ENCODE data around the gene REST. TPM values are rescaled to one million over a fixed set of nuclear protein-coding genes. Genes with fewer than 3 reads are reported as not detected.
A peak's percentile ranks its signal among the peaks of the same experiment; 100 is the strongest.
"Not testable (repeated sequence)": the region's sequence is repeated elsewhere in the genome, so short reads cannot be mapped to it uniquely, and the experiment has no call there.

Gene REST
- total RNA-seq (2014; rRNA removed; shearing (Covaris generic)): 13.5 and 18.2 TPM in 2 replicates

GRCh38 chr4:56907489-56908205 lies at the start of gene REST:
REST (plus strand) TSS chr4:56907900; CDS start chr4:56910639, 2,739 bp downstream.
- DNase-seq (ENCODE audit: low spot score): peak; percentile 36

GRCh38 chr4:56859841-56860240 lies 47.9 kb upstream of the REST start:
- DNase-seq (ENCODE audit: low spot score): no peak

- no peak for DNase-seq (ENCODE audit: low spot score)
These were observed 46.9 kb upstream of the REST start for GRCh38 chr4:56860781-56861180.

- no peak for DNase-seq (ENCODE audit: low spot score)
These were observed 46.3 kb upstream of the REST start for GRCh38 chr4:56861360-56861759.

- DNase-seq (ENCODE audit: low spot score): no peak
These were observed 44.1 kb upstream of the REST start for GRCh38 chr4:56863441-56864139.

GRCh38 chr4:56870946-56871345 lies 36.8 kb upstream of the REST start:
- DNase-seq (ENCODE audit: low spot score): no peak

- DNase-seq (ENCODE audit: low spot score): no peak
These were observed 36.3 kb upstream of the REST start for GRCh38 chr4:56871371-56871866.

- no peak for DNase-seq (ENCODE audit: low spot score)
These were observed 33.5 kb upstream of the REST start for GRCh38 chr4:56874166-56874565.

- no peak for DNase-seq (ENCODE audit: low spot score)
These were observed 32.8 kb upstream of the REST start for GRCh38 chr4:56874923-56875322.

GRCh38 chr4:56876264-56876663 lies 31.4 kb upstream of the REST start:
- no peak for DNase-seq (ENCODE audit: low spot score)

GRCh38 chr4:56879996-56880395 lies 27.7 kb upstream of the REST start:
- DNase-seq (ENCODE audit: low spot score): no peak

GRCh38 chr4:56880572-56880971 lies 27.1 kb upstream of the REST start:
- DNase-seq (ENCODE audit: low spot score): no peak

- DNase-seq (ENCODE audit: low spot score): not testable (repeated sequence)
These were observed 23.2 kb upstream of the REST start for GRCh38 chr4:56884511-56884910.

- no peak for DNase-seq (ENCODE audit: low spot score)
These were observed 15.0 kb upstream of the REST start for GRCh38 chr4:56892691-56893090.

- not testable (repeated sequence) for DNase-seq (ENCODE audit: low spot score)
These were observed 9.9 kb upstream of the REST start for GRCh38 chr4:56897842-56898241.

- not testable (repeated sequence) for DNase-seq (ENCODE audit: low spot score)
These were observed 7.5 kb upstream of the REST start for GRCh38 chr4:56900186-56900585.

GRCh38 chr4:56902703-56903102 lies 5.0 kb upstream of the REST start:
- DNase-seq (ENCODE audit: low spot score): no peak

GRCh38 chr4:56905796-56906195 lies 1.9 kb upstream of the REST start:
- no peak for DNase-seq (ENCODE audit: low spot score)

GRCh38 chr4:56906489-56907393 lies 959 bp upstream of the REST start:
- DNase-seq (ENCODE audit: low spot score): no peak

GRCh38 chr4:56908206-56909085 lies 746 bp downstream of the REST start:
- peak; percentile 34 for DNase-seq (ENCODE audit: low spot score)

Data from H4 (cell line).